ENCODE data around the gene TAMALIN. TPM values are rescaled to one million over a fixed set of nuclear protein-coding genes. Genes with fewer than 3 reads are reported as not detected.

The TAMALIN gene
- total RNA-seq, 1 donor from 2014 or later, result 26.4 TPM

GRCh38 chr12:51984657-51985056 is 22.1 kb upstream of the TAMALIN start:
- no peak for DNase-seq (ENCODE audit: low read depth in 2 of 2)

GRCh38 chr12:51985154-51985835 is 21.5 kb upstream of the TAMALIN start:
- DNase-seq (ENCODE audit: low read depth in 2 of 2), result no peak

GRCh38 chr12:51986834-51987233 is 19.9 kb upstream of the TAMALIN start:
- DNase-seq (ENCODE audit: low read depth in 2 of 2), result no peak

GRCh38 chr12:51992246-51992645 is 14.5 kb upstream of the TAMALIN start:
- no peak for DNase-seq (ENCODE audit: low read depth in 2 of 2)

- no peak for DNase-seq (ENCODE audit: low read depth in 2 of 2)
Measured at GRCh38 chr12:51994539-51994820, 12.3 kb upstream of the TAMALIN start.

GRCh38 chr12:51994959-51995358 is 11.8 kb upstream of the TAMALIN start:
- no peak for DNase-seq (ENCODE audit: low read depth in 2 of 2)

GRCh38 chr12:51997136-51997535 is 9.6 kb upstream of the TAMALIN start:
- DNase-seq (ENCODE audit: low read depth in 2 of 2), result no peak

GRCh38 chr12:52003016-52003550 is 3.7 kb upstream of the TAMALIN start:
- no peak for DNase-seq (ENCODE audit: low read depth in 2 of 2)

- DNase-seq (ENCODE audit: low read depth in 2 of 2), result no peak
Measured at GRCh38 chr12:52003591-52003990, 3.2 kb upstream of the TAMALIN start.

GRCh38 chr12:52004042-52004648 is 2.6 kb upstream of the TAMALIN start:
- peak; percentile 57 to 77 for DNase-seq (ENCODE audit: low read depth in 2 of 2)

- DNase-seq (ENCODE audit: low read depth in 2 of 2), result no peak
Measured at GRCh38 chr12:52005218-52005902, 1.4 kb upstream of the TAMALIN start.

- no peak for DNase-seq (ENCODE audit: low read depth in 2 of 2)
Measured at GRCh38 chr12:52005903-52006703, 643 bp upstream of the TAMALIN start.

- DNase-seq (ENCODE audit: low read depth in 2 of 2), result peak; percentile 58 to 75
Measured at GRCh38 chr12:52007158-52007921, 594 bp downstream of the TAMALIN start.

GRCh38 chr12:52007982-52008510 is 1.3 kb downstream of the TAMALIN start:
- DNase-seq (ENCODE audit: low read depth in 2 of 2), result peak in 1 of 2 donors; percentile 39

- DNase-seq (ENCODE audit: low read depth in 2 of 2), result peak in 1 of 2 donors; percentile 39
Measured at GRCh38 chr12:52009081-52009751, 2.5 kb downstream of the TAMALIN start.

GRCh38 chr12:52010152-52010622 is 3.4 kb downstream of the TAMALIN start:
- DNase-seq (ENCODE audit: low read depth in 2 of 2), result peak; percentile 94 to 97

GRCh38 chr12:52010692-52011601 is 4.2 kb downstream of the TAMALIN start:
- DNase-seq (ENCODE audit: low read depth in 2 of 2), result no peak

GRCh38 chr12:52011602-52012214 is 5.0 kb downstream of the TAMALIN start:
- DNase-seq (ENCODE audit: low read depth in 2 of 2), result no peak
